ENCODE measurements around the gene SBF2.

SBF2 gene

GRCh38 chr11:9774109-9774508, 519.9 kb downstream of the SBF2 start:
- no peak overlapping the region for H3K4me3 ChIP-seq (ENCODE audit: low read depth, low read length)
- no peak for DNase-seq (ENCODE audit: low read depth)
- TF ChIP-seq CTCF (IDR thresholded peaks at IDR 0.05; ENCODE audit: insufficient read depth, low read depth, low read length, missing control alignments) = no peak

GRCh38 chr11:9773524-9773923, 520.5 kb downstream of the SBF2 start:
- DNase-seq (ENCODE audit: low read depth) = no peak
- no peak overlapping the region for H3K4me3 ChIP-seq (ENCODE audit: low read depth, low read length)
- TF ChIP-seq CTCF (IDR thresholded peaks at IDR 0.05; ENCODE audit: insufficient read depth, low read depth, low read length, missing control alignments) = no peak

- no peak for TF ChIP-seq CTCF (IDR thresholded peaks at IDR 0.05; ENCODE audit: insufficient read depth, low read depth, low read length, missing control alignments)
- DNase-seq (ENCODE audit: low read depth) = no peak
- no peak overlapping the region for H3K4me3 ChIP-seq (ENCODE audit: low read depth, low read length)
Measured at GRCh38 chr11:9772218-9772617, 521.8 kb downstream of the SBF2 start.

GRCh38 chr11:9771071-9771511, 522.9 kb downstream of the SBF2 start:
- DNase-seq (ENCODE audit: low read depth) = no peak
- no peak for TF ChIP-seq CTCF (IDR thresholded peaks at IDR 0.05; ENCODE audit: insufficient read depth, low read depth, low read length, missing control alignments)
- H3K4me3 ChIP-seq (ENCODE audit: low read depth, low read length) = no peak overlapping the region

- no peak for TF ChIP-seq CTCF (IDR thresholded peaks at IDR 0.05; ENCODE audit: insufficient read depth, low read depth, low read length, missing control alignments)
- DNase-seq (ENCODE audit: low read depth) = no peak
Measured at GRCh38 chr11:9769621-9770020, 524.4 kb downstream of the SBF2 start.

GRCh38 chr11:9765320-9766101, 528.5 kb downstream of the SBF2 start:
- peak; percentile 23 for DNase-seq (ENCODE audit: low read depth)
- TF ChIP-seq CTCF (IDR thresholded peaks at IDR 0.05; ENCODE audit: insufficient read depth, low read depth, low read length, missing control alignments) = no peak
- no peak overlapping the region for H3K4me3 ChIP-seq (ENCODE audit: low read depth, low read length)

More at GRCh38 chr11:9769621-9770020, 524.4 kb downstream of the SBF2 start:
- H3K4me3 ChIP-seq (ENCODE audit: low read depth, low read length) = no peak overlapping the region

GRCh38 chr11:9763301-9763700, 530.7 kb downstream of the SBF2 start:
- TF ChIP-seq CTCF (IDR thresholded peaks at IDR 0.05; ENCODE audit: insufficient read depth, low read depth, low read length, missing control alignments) = no peak
- no peak overlapping the region for H3K4me3 ChIP-seq (ENCODE audit: low read depth, low read length)
- DNase-seq (ENCODE audit: low read depth) = no peak
